GM12878 (cell line): ENCODE measurements around the gene MFGE8.
A peak's percentile ranks its signal among the peaks of the same experiment; 100 is the strongest.

ENCODE experiments used
- ATF3 ChIP-seq: IDR thresholded peaks from 2 replicates; pipeline ENCODE4 v1.6.1; 2011; ENCODE audit warnings: low read depth, mild to moderate bottlenecking, low read length, moderate library complexity, borderline replicate concordance; ENCODE audit errors: extremely low read depth
- CBX3 ChIP-seq: fragments of 200-600 bp; sonication (generic); IDR thresholded peaks from 2 replicates; pipeline ENCODE4 v1.6.1; 2016; ENCODE audit warnings: low read depth, borderline replicate concordance
- CEBPB ChIP-seq, 2 experiments: fragments of 150-350 bp in 1 of 2; IDR thresholded peaks; 2 replicates each; pipeline ENCODE4 v1.6.1; 2012 to 2014; ENCODE audit warnings: low read depth in 2 of 2, low read length in 2 of 2, borderline replicate concordance in 1 of 2, inconsistent platforms in 1 of 2
- EZH2 ChIP-seq: IDR thresholded peaks from 2 replicates; pipeline ENCODE4 v1.6.1; 2012; ENCODE audit warnings: low read depth, mild to moderate bottlenecking, control low read depth, inconsistent platforms, low read length, borderline replicate concordance; ENCODE audit not compliant: control insufficient read depth
- POLR2A ChIP-seq: IDR thresholded peaks from 2 replicates; pipeline ENCODE4 v1.6.1; 2011; ENCODE audit warnings: low read depth, mild to moderate bottlenecking, low read length
- RFX5 ChIP-seq: IDR thresholded peaks from 2 replicates; pipeline ENCODE4 v1.6.1; 2011; ENCODE audit warnings: low read depth, low read length, improper control_type of control experiment
- SIX5 ChIP-seq: IDR thresholded peaks from 2 replicates; pipeline ENCODE4 v1.6.1; 2011; ENCODE audit warnings: mild to moderate bottlenecking, low read depth, low read length, moderate library complexity; ENCODE audit not compliant: severe bottlenecking
- TF ChIP-seq, protein P1 (sequence below), 3 experiments: IDR thresholded peaks in 2 of 3; conservative IDR thresholded peaks in 1 of 3; 2 replicates each; pipeline ENCODE4 v1.5.1; 2011; ENCODE audit warnings: low read depth in 3 of 3, low read length in 3 of 3, mild to moderate bottlenecking in 3 of 3, control low read depth in 2 of 3, moderate library complexity in 2 of 3, inconsistent platforms in 1 of 3, mixed read lengths in 1 of 3; ENCODE audit not compliant: control insufficient read depth in 2 of 3, insufficient read depth in 1 of 3; ENCODE audit errors: extremely low read depth in 1 of 3
- TF ChIP-seq, protein P2 (sequence below): IDR thresholded peaks from 2 replicates; pipeline ENCODE4 v1.6.1; 2012; ENCODE audit warnings: improper control_type of control experiment, low read depth, low read length; ENCODE audit not compliant: insufficient replicate concordance

DNA sequence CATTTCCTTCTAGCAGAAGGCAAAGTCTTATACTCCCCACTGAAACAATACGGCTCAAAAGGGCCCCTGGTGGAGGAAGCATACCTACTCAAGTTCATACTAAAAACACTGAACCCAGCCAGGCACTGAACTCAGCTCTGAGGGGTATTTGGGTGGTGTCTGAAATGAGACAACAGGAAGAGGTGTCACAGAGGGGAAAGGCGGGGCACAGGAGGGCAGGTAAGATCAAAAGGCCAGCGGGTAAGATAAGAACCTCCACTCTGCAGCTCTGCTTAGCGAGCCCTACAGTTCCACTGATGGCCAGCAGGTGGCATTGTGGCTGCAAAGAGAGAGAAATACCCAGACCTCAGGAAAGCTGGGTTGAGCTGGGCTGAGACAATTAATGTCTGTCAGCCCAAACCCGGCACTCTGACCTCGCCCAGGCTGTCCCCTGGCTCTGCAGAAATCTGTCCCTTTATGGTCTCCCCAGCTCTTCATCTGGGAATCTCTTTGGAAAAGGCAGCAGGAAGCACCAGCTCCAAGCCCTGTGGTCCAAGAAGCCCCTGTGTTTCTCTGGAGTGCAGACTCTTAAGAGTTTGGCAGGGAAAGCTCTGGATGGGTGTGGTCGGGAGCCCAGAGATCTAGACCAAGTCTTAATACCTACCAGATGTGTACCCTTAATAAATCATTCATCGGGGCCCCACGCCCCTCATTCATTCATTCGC lies 8.4 kb downstream of the MFGE8 start:
- TF ChIP-seq, protein P1, sequence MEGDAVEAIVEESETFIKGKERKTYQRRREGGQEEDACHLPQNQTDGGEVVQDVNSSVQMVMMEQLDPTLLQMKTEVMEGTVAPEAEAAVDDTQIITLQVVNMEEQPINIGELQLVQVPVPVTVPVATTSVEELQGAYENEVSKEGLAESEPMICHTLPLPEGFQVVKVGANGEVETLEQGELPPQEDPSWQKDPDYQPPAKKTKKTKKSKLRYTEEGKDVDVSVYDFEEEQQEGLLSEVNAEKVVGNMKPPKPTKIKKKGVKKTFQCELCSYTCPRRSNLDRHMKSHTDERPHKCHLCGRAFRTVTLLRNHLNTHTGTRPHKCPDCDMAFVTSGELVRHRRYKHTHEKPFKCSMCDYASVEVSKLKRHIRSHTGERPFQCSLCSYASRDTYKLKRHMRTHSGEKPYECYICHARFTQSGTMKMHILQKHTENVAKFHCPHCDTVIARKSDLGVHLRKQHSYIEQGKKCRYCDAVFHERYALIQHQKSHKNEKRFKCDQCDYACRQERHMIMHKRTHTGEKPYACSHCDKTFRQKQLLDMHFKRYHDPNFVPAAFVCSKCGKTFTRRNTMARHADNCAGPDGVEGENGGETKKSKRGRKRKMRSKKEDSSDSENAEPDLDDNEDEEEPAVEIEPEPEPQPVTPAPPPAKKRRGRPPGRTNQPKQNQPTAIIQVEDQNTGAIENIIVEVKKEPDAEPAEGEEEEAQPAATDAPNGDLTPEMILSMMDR (IDR thresholded peaks at IDR 0.05 in 2 of 3, conservative IDR thresholded peaks at IDR 0.05 in 1 of 3; ENCODE audit: control insufficient read depth in 2 of 3, extremely low read depth in 1 of 3, insufficient read depth in 1 of 3, low read depth in 3 of 3, low read length in 3 of 3), result peak; percentile 90 to 98 (median 98)
- TF ChIP-seq CBX3 (no peak), POLR2A (no peak), RFX5 (no peak), EZH2 (no peak), SIX5 (no peak), ATF3 (no peak), CEBPB (IDR thresholded peaks at IDR 0.05; ENCODE audit: borderline replicate concordance in 1 of 2, low read depth in 2 of 2, low read length in 2 of 2) (no peak)
- TF ChIP-seq, protein P2, sequence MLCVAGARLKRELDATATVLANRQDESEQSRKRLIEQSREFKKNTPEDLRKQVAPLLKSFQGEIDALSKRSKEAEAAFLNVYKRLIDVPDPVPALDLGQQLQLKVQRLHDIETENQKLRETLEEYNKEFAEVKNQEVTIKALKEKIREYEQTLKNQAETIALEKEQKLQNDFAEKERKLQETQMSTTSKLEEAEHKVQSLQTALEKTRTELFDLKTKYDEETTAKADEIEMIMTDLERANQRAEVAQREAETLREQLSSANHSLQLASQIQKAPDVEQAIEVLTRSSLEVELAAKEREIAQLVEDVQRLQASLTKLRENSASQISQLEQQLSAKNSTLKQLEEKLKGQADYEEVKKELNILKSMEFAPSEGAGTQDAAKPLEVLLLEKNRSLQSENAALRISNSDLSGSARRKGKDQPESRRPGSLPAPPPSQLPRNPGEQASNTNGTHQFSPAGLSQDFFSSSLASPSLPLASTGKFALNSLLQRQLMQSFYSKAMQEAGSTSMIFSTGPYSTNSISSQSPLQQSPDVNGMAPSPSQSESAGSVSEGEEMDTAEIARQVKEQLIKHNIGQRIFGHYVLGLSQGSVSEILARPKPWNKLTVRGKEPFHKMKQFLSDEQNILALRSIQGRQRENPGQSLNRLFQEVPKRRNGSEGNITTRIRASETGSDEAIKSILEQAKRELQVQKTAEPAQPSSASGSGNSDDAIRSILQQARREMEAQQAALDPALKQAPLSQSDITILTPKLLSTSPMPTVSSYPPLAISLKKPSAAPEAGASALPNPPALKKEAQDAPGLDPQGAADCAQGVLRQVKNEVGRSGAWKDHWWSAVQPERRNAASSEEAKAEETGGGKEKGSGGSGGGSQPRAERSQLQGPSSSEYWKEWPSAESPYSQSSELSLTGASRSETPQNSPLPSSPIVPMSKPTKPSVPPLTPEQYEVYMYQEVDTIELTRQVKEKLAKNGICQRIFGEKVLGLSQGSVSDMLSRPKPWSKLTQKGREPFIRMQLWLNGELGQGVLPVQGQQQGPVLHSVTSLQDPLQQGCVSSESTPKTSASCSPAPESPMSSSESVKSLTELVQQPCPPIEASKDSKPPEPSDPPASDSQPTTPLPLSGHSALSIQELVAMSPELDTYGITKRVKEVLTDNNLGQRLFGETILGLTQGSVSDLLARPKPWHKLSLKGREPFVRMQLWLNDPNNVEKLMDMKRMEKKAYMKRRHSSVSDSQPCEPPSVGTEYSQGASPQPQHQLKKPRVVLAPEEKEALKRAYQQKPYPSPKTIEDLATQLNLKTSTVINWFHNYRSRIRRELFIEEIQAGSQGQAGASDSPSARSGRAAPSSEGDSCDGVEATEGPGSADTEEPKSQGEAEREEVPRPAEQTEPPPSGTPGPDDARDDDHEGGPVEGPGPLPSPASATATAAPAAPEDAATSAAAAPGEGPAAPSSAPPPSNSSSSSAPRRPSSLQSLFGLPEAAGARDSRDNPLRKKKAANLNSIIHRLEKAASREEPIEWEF, result no peak
